GM12878 (cell line): ENCODE measurements around the gene MTFR1L. TPM values are rescaled to one million over a fixed set of nuclear protein-coding genes. Genes with fewer than 3 reads are reported as not detected.

Experiments used
- ATAC-seq: fragments of 200-7000 bp; cut with Tn5 transposase; 3 replicates; pipeline ENCODE4 v1.9.1; 2020; ENCODE audit warnings: mild to moderate bottlenecking, moderate library complexity
- BruUV-seq: library from RNA; stranded (reverse); fragments of 400-500 nt; replicated peaks from 2 replicates; lab custom pipeline; 2021; lab: Mats Ljungman, UMichigan
- CTCF ChIA-PET: fragments of 300-600 bp; sonication (Branson Sonifier 250); formaldehyde crosslinking; extraction: SDS; loops from one replicate; lab custom pipeline; 2021; ENCODE audit warnings: inconsistent platforms; lab: Yijun Ruan, JAX
- POLR2A ChIA-PET: fragments of 350-600 bp; formaldehyde crosslinking; extraction: SDS; loops from one replicate; lab custom pipeline; 2021; ENCODE audit warnings: inconsistent platforms; lab: Charles Lee
- RAD21 ChIA-PET: fragments of 300-600 bp; sonication (Branson Sonifier 250); formaldehyde crosslinking; loops from one replicate; lab custom pipeline; 2023; ENCODE audit warnings: antibody characterized with exemption; ENCODE audit not compliant: unreplicated experiment; lab: Charles Lee
- SMC1A ChIA-PET: fragments of 300-600 bp; sonication (Branson Sonifier 250); formaldehyde crosslinking; loops from one replicate; lab custom pipeline; 2023; ENCODE audit not compliant: unreplicated experiment, uncharacterized antibody; lab: Charles Lee
- DNase-seq: peaks from one replicate; pipeline ENCODE4 v3.0.0-alpha.2; 2011; ENCODE audit warnings: low read depth, low spot score
- FAIRE-seq: peaks from 3 replicates; lab custom pipeline; 2011; peaks lifted over from hg19 to GRCh38; lab: Jason Lieb, UNC
- H2AFZ ChIP-seq: 2 replicates; pipeline ENCODE4 v1.6.0; 2011; ENCODE audit warnings: low read depth, low read length, control low read depth; ENCODE audit not compliant: control insufficient read depth
- H3K27ac ChIP-seq: 2 replicates; pipeline ENCODE4 v1.5.1; 2011; ENCODE audit warnings: control low read depth; ENCODE audit not compliant: control insufficient read depth, insufficient read depth
- H3K27me3 ChIP-seq, 2 experiments: replicated peaks in 1 of 2; 2 replicates each; pipeline versions ENCODE4 v1.6.0 to v1.6.1; 2011; ENCODE audit warnings: low read length in 1 of 2; ENCODE audit not compliant: control insufficient read depth in 2 of 2, insufficient read depth in 2 of 2
- H3K36me3 ChIP-seq, 2 experiments: 2 replicates each; pipeline ENCODE4 v1.5.1; 2011; ENCODE audit warnings: low read length in 1 of 2; ENCODE audit not compliant: control insufficient read depth in 2 of 2, insufficient read depth in 2 of 2
- H3K4me1 ChIP-seq: 2 replicates; pipeline ENCODE4 v1.6.1; 2011; ENCODE audit warnings: mild to moderate bottlenecking, low read length, moderate library complexity, mixed read lengths; ENCODE audit not compliant: control insufficient read depth, insufficient read depth
- H3K4me2 ChIP-seq: 2 replicates; pipeline ENCODE4 v1.6.0; 2011; ENCODE audit warnings: control low read depth; ENCODE audit not compliant: control insufficient read depth, insufficient read depth
- H3K4me3 ChIP-seq: fragments of 200-600 bp; sonication (generic); 2 replicates; pipeline ENCODE4 v1.5.1; 2016
- H3K79me2 ChIP-seq: 2 replicates; pipeline ENCODE4 v1.6.0; 2011; ENCODE audit warnings: low read length; ENCODE audit not compliant: control insufficient read depth, insufficient read depth
- H3K9ac ChIP-seq: 2 replicates; pipeline ENCODE4 v1.8.0; 2011; ENCODE audit warnings: low read length, control low read depth, mixed read lengths; ENCODE audit not compliant: control insufficient read depth, insufficient read depth
- H3K9me3 ChIP-seq: replicated peaks from 3 replicates; pipeline ENCODE4 v1.5.1; 2011; ENCODE audit warnings: mild to moderate bottlenecking, low read length; ENCODE audit not compliant: control insufficient read depth, insufficient read depth
- H4K20me1 ChIP-seq: 2 replicates; pipeline ENCODE4 v1.6.0; 2011; ENCODE audit not compliant: control insufficient read depth, insufficient read depth
- E2F8 ChIP-seq: fragments of 450-650 bp; IDR thresholded peaks from 2 replicates; pipeline ENCODE4 v1.6.1; 2018; ENCODE audit warnings: mild to moderate bottlenecking, low read depth, moderate library complexity; ENCODE audit not compliant: partially characterized antibody
- LARP7 ChIP-seq: fragments of 450-650 bp; IDR thresholded peaks from 2 replicates; pipeline ENCODE4 v1.6.1; 2017; ENCODE audit warnings: mild to moderate bottlenecking
- SMARCA5 ChIP-seq: fragments of 450-650 bp; IDR thresholded peaks from 2 replicates; pipeline ENCODE4 v1.6.1; 2017; ENCODE audit warnings: mild to moderate bottlenecking
- STAT3 ChIP-seq: IDR thresholded peaks from 2 replicates; pipeline ENCODE4 v1.6.1; 2011; ENCODE audit warnings: low read depth, low read length, improper control_type of control experiment
- WGBS: methylation state at CpG from one replicate; pipeline ENCODE4 v1.1.6; 2016; ENCODE audit warnings: low lambda C conversion rate; ENCODE audit not compliant: insufficient replicate concordance, insufficient coverage; ENCODE audit errors: missing lambda C conversion rate; 5-methylcytosine and 5-hydroxymethylcytosine counted together
- in situ Hi-C: fragments of 300-500 bp; cut with MboI; formaldehyde crosslinking; loops from 9 replicates; pipeline ENCODE4 v1.14.3; 2018; ENCODE audit warnings: mixed read lengths
- intact Hi-C: fragments of 100-400 bp; cut with micrococcal nuclease; formaldehyde crosslinking; loops from one replicate; pipeline ENCODE4 v1.14.2; 2022; ENCODE audit not compliant: unreplicated experiment
- polyA plus RNA-seq, 11 experiments: library from polyadenylated mRNA; depleted of rRNA in 4 of 11; unstranded in 6 of 11; stranded (reverse) in 5 of 11; fragments of >200 nt; fragmentation: Nextera tagmentation in 4 of 11; fragmentation: Illumina TruSeq in 1 of 11; extraction: Ambion mirVana in 4 of 11; extraction: Trizol in 1 of 11; gene quantifications; 1 replicate in 1 of 11; 2 replicates in 10 of 11; pipeline versions ENCODE4 v1.2.1 to v1.2.3, GENCODE V29; 2011 to 2016; ENCODE audit warnings: inconsistent platforms in 2 of 11, missing spikeins in 2 of 11, low read depth in 1 of 11
- total RNA-seq, 4 experiments: library from RNA; depleted of rRNA in 3 of 4; stranded (reverse); fragments of >200 nt in 3 of 4; fragmentation: Illumina TruSeq in 1 of 4; extraction: Trizol in 1 of 4; gene quantifications; 2 replicates each; pipeline versions ENCODE4 v1.2.1 to v1.2.3, GENCODE V29; 2013 to 2021

MTFR1L gene
- total and polyA plus RNA-seq, 10 of the 15 experiments (the other 5 are each of a cell fraction or from before 2014, with no cell fraction given): 16.9 to 44.2 (median 30.3) TPM

GRCh38 chr1:25871086-25871703, 51.4 kb downstream of the MTFR1L start (continued):
- TF ChIP-seq E2F8 (no peak), LARP7 (no peak)
- TF ChIP-seq, all 136 proteins: peak for 2

DNA sequence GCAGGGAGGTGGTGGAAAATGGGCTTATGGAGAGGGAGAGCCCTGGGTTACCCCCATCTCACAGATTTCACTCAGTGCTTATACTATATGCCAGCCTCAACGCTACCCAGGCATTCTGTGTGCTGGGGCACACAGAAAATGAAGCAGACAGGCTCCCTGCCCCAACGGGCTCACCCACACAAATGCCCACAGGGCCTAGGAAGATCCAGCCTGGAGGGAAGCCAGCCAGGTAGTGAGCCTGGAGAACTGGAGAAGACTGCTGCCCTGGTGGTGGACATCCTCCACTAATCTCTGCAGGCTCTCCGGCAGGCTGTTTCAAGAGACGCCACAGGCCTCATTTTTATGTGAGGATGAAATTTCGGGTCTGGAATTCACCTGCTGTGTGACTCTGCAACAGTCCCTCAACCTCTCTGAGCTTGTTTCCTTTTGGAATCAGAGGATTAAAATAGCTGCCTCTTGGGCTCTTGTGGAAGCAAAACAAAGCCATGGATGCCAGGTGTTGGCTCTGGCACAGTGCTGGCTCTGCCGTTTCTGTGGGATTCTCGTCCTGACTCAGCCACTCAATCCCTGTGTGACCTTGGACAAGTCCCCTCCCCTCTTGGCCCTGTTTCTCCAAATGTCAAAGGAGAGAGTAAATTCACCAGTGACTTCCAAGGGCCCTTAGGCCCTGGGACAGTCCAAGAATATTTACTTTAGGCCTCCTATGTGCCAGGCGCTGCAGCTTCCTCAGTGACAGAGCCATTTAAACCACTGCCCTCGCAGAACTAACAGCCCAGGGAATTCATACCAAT, 52.1 kb downstream of the MTFR1L start:
- POLR2A ChIA-PET: interaction anchor here (1.0 to 1.2 kb wide), 3 partner anchors 50 to 125 kb away, joined by 3 to 5 read pairs (median 4); no protein-coding TSS in a partner anchor
- H3K27ac ChIP-seq: no peak overlapping the region; the same call in 1 of the 2 replicates
- in situ Hi-C loops: no loop called here
- TF ChIP-seq STAT3 (no peak), SMARCA5 (peak; percentile 58; the same call in 1 of the 2 replicates)
- TF ChIP-seq, all 136 proteins: peak for 1
- no peak overlapping the region for H3K9ac ChIP-seq
- no peaks in the 10 kb centered on the region; a peak in 1 of 4 replicates for H3K27me3 ChIP-seq
- H4K20me1 ChIP-seq: no peaks in the 10 kb centered on the region
- BruUV-seq: no TSS peak
- RAD21 ChIA-PET: no interaction called here
- no peaks in the 10 kb centered on the region for H3K9me3 ChIP-seq
- intact Hi-C loops: no loop called here
- peak overlapping the region; percentile 60; the same call in 1 of the 2 replicates for H3K4me2 ChIP-seq
- no peak overlapping the region for H2AFZ ChIP-seq
- H3K79me2 ChIP-seq: peaks cover 9% of the 10 kb centered on the region
- 76% methylated on average over 9 of the region's 9 CpGs for WGBS
- H3K4me1 ChIP-seq: peaks cover 34% of the 10 kb centered on the region
- ATAC-seq (no peak), DNase-seq (no peak), FAIRE-seq (no peak)
- H3K36me3 ChIP-seq: no peaks in the 10 kb centered on the region
- SMC1A ChIA-PET: interaction anchor here (1.0 kb wide), 1 partner anchor 15 kb away, joined by 3 read pairs; no protein-coding TSS in a partner anchor
- CTCF ChIA-PET: interaction anchor here (1.1 kb wide), 1 partner anchor 23 kb away, joined by 4 read pairs; no protein-coding TSS in a partner anchor
- no peak overlapping the region for H3K4me3 ChIP-seq
